GM12878 (cell line): Measurements from ENCODE around the gene BNIP5. TPM values are rescaled to one million over a fixed set of nuclear protein-coding genes. Genes with fewer than 3 reads are reported as not detected.

Source experiments
- ATAC-seq: fragments of 200-7000 bp; cut with Tn5 transposase; 3 replicates; pipeline ENCODE4 v1.9.1; 2020; ENCODE audit warnings: mild to moderate bottlenecking, moderate library complexity
- BruUV-seq: library from RNA; stranded (reverse); fragments of 400-500 nt; replicated peaks from 2 replicates; lab custom pipeline; 2021; lab: Mats Ljungman, UMichigan
- CTCF ChIA-PET: fragments of 300-600 bp; sonication (Branson Sonifier 250); formaldehyde crosslinking; extraction: SDS; loops from one replicate; lab custom pipeline; 2021; ENCODE audit warnings: inconsistent platforms; lab: Yijun Ruan, JAX
- POLR2A ChIA-PET: fragments of 350-600 bp; formaldehyde crosslinking; extraction: SDS; loops from one replicate; lab custom pipeline; 2021; ENCODE audit warnings: inconsistent platforms; lab: Charles Lee
- RAD21 ChIA-PET: fragments of 300-600 bp; sonication (Branson Sonifier 250); formaldehyde crosslinking; loops from one replicate; lab custom pipeline; 2023; ENCODE audit warnings: antibody characterized with exemption; ENCODE audit not compliant: unreplicated experiment; lab: Charles Lee
- SMC1A ChIA-PET: fragments of 300-600 bp; sonication (Branson Sonifier 250); formaldehyde crosslinking; loops from one replicate; lab custom pipeline; 2023; ENCODE audit not compliant: unreplicated experiment, uncharacterized antibody; lab: Charles Lee
- DNase-seq: peaks from one replicate; pipeline ENCODE4 v3.0.0-alpha.2; 2011; ENCODE audit warnings: low read depth, low spot score
- FAIRE-seq: peaks from 3 replicates; lab custom pipeline; 2011; peaks lifted over from hg19 to GRCh38; lab: Jason Lieb, UNC
- H2AFZ ChIP-seq: 2 replicates; pipeline ENCODE4 v1.6.0; 2011; ENCODE audit warnings: low read depth, low read length, control low read depth; ENCODE audit not compliant: control insufficient read depth
- H3K27ac ChIP-seq: 2 replicates; pipeline ENCODE4 v1.5.1; 2011; ENCODE audit warnings: control low read depth; ENCODE audit not compliant: control insufficient read depth, insufficient read depth
- H3K27me3 ChIP-seq, 2 experiments: replicated peaks in 1 of 2; 2 replicates each; pipeline versions ENCODE4 v1.6.0 to v1.6.1; 2011; ENCODE audit warnings: low read length in 1 of 2; ENCODE audit not compliant: control insufficient read depth in 2 of 2, insufficient read depth in 2 of 2
- H3K36me3 ChIP-seq, 2 experiments: 2 replicates each; pipeline ENCODE4 v1.5.1; 2011; ENCODE audit warnings: low read length in 1 of 2; ENCODE audit not compliant: control insufficient read depth in 2 of 2, insufficient read depth in 2 of 2
- H3K4me1 ChIP-seq: 2 replicates; pipeline ENCODE4 v1.6.1; 2011; ENCODE audit warnings: mild to moderate bottlenecking, low read length, moderate library complexity, mixed read lengths; ENCODE audit not compliant: control insufficient read depth, insufficient read depth
- H3K4me2 ChIP-seq: 2 replicates; pipeline ENCODE4 v1.6.0; 2011; ENCODE audit warnings: control low read depth; ENCODE audit not compliant: control insufficient read depth, insufficient read depth
- H3K4me3 ChIP-seq: fragments of 200-600 bp; sonication (generic); 2 replicates; pipeline ENCODE4 v1.5.1; 2016
- H3K79me2 ChIP-seq: 2 replicates; pipeline ENCODE4 v1.6.0; 2011; ENCODE audit warnings: low read length; ENCODE audit not compliant: control insufficient read depth, insufficient read depth
- H3K9ac ChIP-seq: 2 replicates; pipeline ENCODE4 v1.8.0; 2011; ENCODE audit warnings: low read length, control low read depth, mixed read lengths; ENCODE audit not compliant: control insufficient read depth, insufficient read depth
- H3K9me3 ChIP-seq: replicated peaks from 3 replicates; pipeline ENCODE4 v1.5.1; 2011; ENCODE audit warnings: mild to moderate bottlenecking, low read length; ENCODE audit not compliant: control insufficient read depth, insufficient read depth
- H4K20me1 ChIP-seq: 2 replicates; pipeline ENCODE4 v1.6.0; 2011; ENCODE audit not compliant: control insufficient read depth, insufficient read depth
- ELK1 ChIP-seq: IDR thresholded peaks from 2 replicates; pipeline ENCODE4 v1.6.1; 2012; ENCODE audit warnings: low read depth, low read length, improper control_type of control experiment
- MLLT1 ChIP-seq: fragments of 450-650 bp; IDR thresholded peaks from 2 replicates; pipeline ENCODE4 v1.6.1; 2016; ENCODE audit warnings: mild to moderate bottlenecking
- WGBS: methylation state at CpG from one replicate; pipeline ENCODE4 v1.1.6; 2016; ENCODE audit warnings: low lambda C conversion rate; ENCODE audit not compliant: insufficient replicate concordance, insufficient coverage; ENCODE audit errors: missing lambda C conversion rate; 5-methylcytosine and 5-hydroxymethylcytosine counted together
- in situ Hi-C: fragments of 300-500 bp; cut with MboI; formaldehyde crosslinking; loops from 9 replicates; pipeline ENCODE4 v1.14.3; 2018; ENCODE audit warnings: mixed read lengths
- intact Hi-C: fragments of 100-400 bp; cut with micrococcal nuclease; formaldehyde crosslinking; loops from one replicate; pipeline ENCODE4 v1.14.2; 2022; ENCODE audit not compliant: unreplicated experiment
- polyA plus RNA-seq, 11 experiments: library from polyadenylated mRNA; depleted of rRNA in 4 of 11; unstranded in 6 of 11; stranded (reverse) in 5 of 11; fragments of >200 nt; fragmentation: Nextera tagmentation in 4 of 11; fragmentation: Illumina TruSeq in 1 of 11; extraction: Ambion mirVana in 4 of 11; extraction: Trizol in 1 of 11; gene quantifications; 1 replicate in 1 of 11; 2 replicates in 10 of 11; pipeline versions ENCODE4 v1.2.1 to v1.2.3, GENCODE V29; 2011 to 2016; ENCODE audit warnings: inconsistent platforms in 2 of 11, missing spikeins in 2 of 11, low read depth in 1 of 11
- total RNA-seq, 4 experiments: library from RNA; depleted of rRNA in 3 of 4; stranded (reverse); fragments of >200 nt in 3 of 4; fragmentation: Illumina TruSeq in 1 of 4; extraction: Trizol in 1 of 4; gene quantifications; 2 replicates each; pipeline versions ENCODE4 v1.2.1 to v1.2.3, GENCODE V29; 2013 to 2021

BNIP5 gene
- total and polyA plus RNA-seq, 10 of the 15 experiments (the other 5 are each of a cell fraction or from before 2014, with no cell fraction given): 0.02 to 0.68 (median 0.05) TPM; not detected in 2

GRCh38 chr6:36335465-36336207 is 1.1 kb downstream of the BNIP5 start:
- H3K4me1 ChIP-seq: peaks cover 27% of the 10 kb centered on the region
- H3K79me2 ChIP-seq: no peaks in the 10 kb centered on the region
- ChIA-PET POLR2A (interaction anchor here (0.6 to 6.0 kb wide), 6 partner anchors 8 to 308 kb away, joined by 3 to 44 read pairs (median 4); partner anchors contain the start of gene MAPK14), SMC1A (interaction anchor here (1.0 to 13.7 kb wide), 6 partner anchors 18 to 33 kb away, joined by 3 to 386 read pairs (median 5); no protein-coding TSS in a partner anchor), CTCF (interaction anchor here (1.0 to 19.9 kb wide), 6 partner anchors 10 to 214 kb away, joined by 4 to 483 read pairs (median 8); no protein-coding TSS in a partner anchor), RAD21 (interaction anchor here (0.6 to 11.6 kb wide), 6 partner anchors 12 to 35 kb away, joined by 3 to 311 read pairs (median 4); no protein-coding TSS in a partner anchor)
- H2AFZ ChIP-seq: no peak overlapping the region
- ATAC-seq: no peak
- no peaks in the 10 kb centered on the region for H4K20me1 ChIP-seq
- TF ChIP-seq ELK1: no peak
- 0 out of 2 replicates have a peak, but pooled peaks have one; percentile 29 for TF ChIP-seq MLLT1
- H3K36me3 ChIP-seq: no peaks in the 10 kb centered on the region
- peaks cover 0 to 6% of the 10 kb centered on the region in 2 experiments; a peak in 1 of 4 replicates for H3K27me3 ChIP-seq
- 83% methylated on average over 14 of the region's 14 CpGs for WGBS
- no peak for FAIRE-seq
- no peak for DNase-seq
- no TSS peak for BruUV-seq
- H3K4me2 ChIP-seq: no peak overlapping the region
- no peak overlapping the region for H3K27ac ChIP-seq
- no peaks in the 10 kb centered on the region for H3K9me3 ChIP-seq
- intact Hi-C loops: loop anchor here (5.0 kb wide), 1 partner anchor 33 kb away; no protein-coding TSS in a partner anchor
- no peak overlapping the region for H3K4me3 ChIP-seq
- in situ Hi-C loops: no loop called here
- no peak overlapping the region for H3K9ac ChIP-seq
